Heart left ventricle (tissue), 13 donors: Measurements from ENCODE around the gene ATRNL1.

Source experiments
- CTCF ChIP-seq, 12 donors: fragments of 200-600 bp; sonication (generic) in 4 of 12; IDR thresholded peaks; one replicate each; pipeline versions ENCODE4 v1.5.0 to v1.8.0; 2018 to 2022; ENCODE audit warnings: antibody characterized with exemption in 12 of 12, mild to moderate bottlenecking in 5 of 12
- POLR2A ChIP-seq, 2 donors: fragments of 450-650 bp; IDR thresholded peaks; one replicate each; pipeline ENCODE4 v1.6.1; 2017; ENCODE audit warnings: antibody characterized with exemption in 2 of 2, mild to moderate bottlenecking in 2 of 2, moderate library complexity in 2 of 2
- donor health status: ischemic (EF 13 %, LVEDD 7.1; RV severe dilation, severe dysfunction).
- donor health status: DM: no; HTN: yes; CAD: no.
- donor health status: DM: no; HTN: no; CAD: no.
- donor health status: ischemic (EF 25% LVEDD 6.9; RV normal size, moderate dysfunction).
- donor health status: ischemic (EF 25% LVEDD 5.7; RV mildly dilated, moderate dysfunction).
- donor health status: ischemic (EF 35%, LVEDD 5.7; RV mildly dilated, moderate dysfunction).
- donor health status: nonischemic (EF 11% LVEDD 7.7; RV severe dilation, severe dysfunction).
- donor health status: DM: yes; HTN: yes; CAD: no.
- donor health status: PGD.
- donor health status: ischemic (EF 29% LVEDD 5.4; RV normal size, mild dysfunction).
- donor health status: nonischemic (EF 23%, LVEDD 6.1; RV moderate dilation, normal function).

- TF ChIP-seq CTCF (IDR thresholded peaks at IDR 0.05) (no peak), POLR2A (IDR thresholded peaks at IDR 0.05) (no peak)
Observed at GRCh38 chr10:115696747-115697146, 603.6 kb downstream of the ATRNL1 start.
